Brain microvascular endothelial cell (primary cell): ENCODE measurements around the gene GHDC.

Experiments used
- DNase-seq: peaks from one replicate; pipeline ENCODE4 v3.0.0-alpha.2; 2020
- H3K27ac ChIP-seq: fragments of 250-450 bp; sonication (Bioruptor Pico); 2 replicates; pipeline ENCODE4 v1.5.1; 2020; ENCODE audit warnings: mild to moderate bottlenecking, moderate library complexity
- H3K27me3 ChIP-seq: fragments of 250-450 bp; sonication (Bioruptor Pico); replicated peaks from 2 replicates; pipeline ENCODE4 v1.5.1; 2020; ENCODE audit warnings: mild to moderate bottlenecking
- H3K36me3 ChIP-seq: fragments of 250-450 bp; sonication (Bioruptor Pico); replicated peaks from 2 replicates; pipeline ENCODE4 v1.5.1; 2020; ENCODE audit warnings: mild to moderate bottlenecking
- H3K4me3 ChIP-seq: 2 replicates; pipeline ENCODE4 v1.5.1; 2011; ENCODE audit warnings: low read depth, mild to moderate bottlenecking, control low read depth, low read length, moderate library complexity
- in situ Hi-C: cut with HindIII; loops from 2 replicates; pipeline ENCODE4 v1.10.0; 2017; ENCODE audit warnings: low sequenced_read_pairs, low pct_ligation_motif_present
- TF ChIP-seq, protein P1 (sequence below): IDR thresholded peaks from 2 replicates; pipeline ENCODE4 v1.5.1; 2011; ENCODE audit warnings: low read depth, mild to moderate bottlenecking, moderate library complexity, low read length, control low read depth, inconsistent platforms; ENCODE audit errors: missing control alignments

The GHDC gene

DNA sequence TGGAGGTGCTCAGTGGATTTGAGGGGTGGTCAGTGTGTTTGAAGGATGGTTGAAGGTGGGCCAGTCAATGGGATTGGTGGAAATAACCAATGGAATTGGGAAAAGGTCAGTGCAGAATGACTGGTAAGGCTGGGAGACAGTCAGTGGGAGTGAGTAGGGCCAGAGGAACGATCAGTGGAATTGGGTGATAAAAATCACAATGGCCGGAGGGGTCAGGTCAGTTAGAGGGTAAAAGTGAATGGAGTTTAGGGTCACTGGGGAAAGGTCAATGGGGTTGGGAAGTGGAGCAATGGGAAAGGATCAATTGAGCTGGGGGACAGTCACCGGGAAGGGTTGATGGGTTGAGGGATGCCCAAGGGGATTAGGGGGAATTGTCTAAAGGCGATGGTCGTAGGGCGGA, 28.5 kb downstream of the GHDC start:
- H3K36me3 ChIP-seq: no peaks in the 10 kb centered on the region
- no peak overlapping the region for H3K4me3 ChIP-seq
- no peak for DNase-seq
- in situ Hi-C loops: no loop called here
- H3K27me3 ChIP-seq: no peaks in the 10 kb centered on the region
- TF ChIP-seq, protein P1, sequence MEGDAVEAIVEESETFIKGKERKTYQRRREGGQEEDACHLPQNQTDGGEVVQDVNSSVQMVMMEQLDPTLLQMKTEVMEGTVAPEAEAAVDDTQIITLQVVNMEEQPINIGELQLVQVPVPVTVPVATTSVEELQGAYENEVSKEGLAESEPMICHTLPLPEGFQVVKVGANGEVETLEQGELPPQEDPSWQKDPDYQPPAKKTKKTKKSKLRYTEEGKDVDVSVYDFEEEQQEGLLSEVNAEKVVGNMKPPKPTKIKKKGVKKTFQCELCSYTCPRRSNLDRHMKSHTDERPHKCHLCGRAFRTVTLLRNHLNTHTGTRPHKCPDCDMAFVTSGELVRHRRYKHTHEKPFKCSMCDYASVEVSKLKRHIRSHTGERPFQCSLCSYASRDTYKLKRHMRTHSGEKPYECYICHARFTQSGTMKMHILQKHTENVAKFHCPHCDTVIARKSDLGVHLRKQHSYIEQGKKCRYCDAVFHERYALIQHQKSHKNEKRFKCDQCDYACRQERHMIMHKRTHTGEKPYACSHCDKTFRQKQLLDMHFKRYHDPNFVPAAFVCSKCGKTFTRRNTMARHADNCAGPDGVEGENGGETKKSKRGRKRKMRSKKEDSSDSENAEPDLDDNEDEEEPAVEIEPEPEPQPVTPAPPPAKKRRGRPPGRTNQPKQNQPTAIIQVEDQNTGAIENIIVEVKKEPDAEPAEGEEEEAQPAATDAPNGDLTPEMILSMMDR: no peak
- H3K27ac ChIP-seq: no peak overlapping the region

GRCh38 chr17:42163696-42164407, 30.4 kb downstream of the GHDC start:
- H3K27me3 ChIP-seq: no peaks in the 10 kb centered on the region
- in situ Hi-C loops: no loop called here
- H3K4me3 ChIP-seq: no peak overlapping the region

GRCh38 chr17:42163113-42163512, 31.2 kb downstream of the GHDC start:
- Histone ChIP-seq H3K27ac (no peak overlapping the region), H3K36me3 (no peaks in the 10 kb centered on the region), H3K27me3 (no peaks in the 10 kb centered on the region), H3K4me3 (no peak overlapping the region)
- in situ Hi-C loops: no loop called here
- no peak for DNase-seq
- TF ChIP-seq, protein P1: peak; percentile 66

More at GRCh38 chr17:42163696-42164407, 30.4 kb downstream of the GHDC start:
- TF ChIP-seq, protein P1: no peak
- Histone ChIP-seq H3K36me3 (no peaks in the 10 kb centered on the region), H3K27ac (no peak overlapping the region)
- DNase-seq: no peak

DNA sequence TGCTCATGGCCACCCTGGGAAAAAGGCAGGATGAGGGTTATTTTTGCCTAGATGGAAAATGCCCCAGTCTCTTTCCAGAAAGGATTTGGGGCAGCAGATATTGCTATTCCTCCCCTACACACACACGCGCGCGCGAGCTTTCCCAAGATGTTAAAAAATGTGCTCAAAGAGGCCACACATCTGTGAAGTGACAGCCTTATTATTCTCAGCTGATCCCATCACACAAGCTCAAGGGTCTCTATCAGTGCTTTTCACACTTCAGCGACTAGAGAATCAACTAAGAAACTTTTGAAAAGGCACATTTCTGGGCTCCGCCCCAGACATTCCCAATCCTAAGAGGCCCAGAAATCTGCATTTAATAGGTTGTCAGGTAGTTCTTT, 33.8 kb downstream of the GHDC start:
- in situ Hi-C loops: no loop called here
- TF ChIP-seq, protein P1: no peak

GRCh38 chr17:42159796-42160530, 34.3 kb downstream of the GHDC start:
- H3K27me3 ChIP-seq: no peaks in the 10 kb centered on the region
- TF ChIP-seq, protein P1: no peak
- H3K27ac ChIP-seq: no peak overlapping the region
- H3K36me3 ChIP-seq: no peaks in the 10 kb centered on the region
- DNase-seq: no peak
- in situ Hi-C loops: no loop called here
- H3K4me3 ChIP-seq: no peak overlapping the region

More for the DNA sequence above, 33.8 kb downstream of the GHDC start:
- Histone ChIP-seq H3K36me3 (no peaks in the 10 kb centered on the region), H3K27me3 (no peaks in the 10 kb centered on the region), H3K27ac (no peak overlapping the region), H3K4me3 (no peak overlapping the region)
- no peak for DNase-seq

GRCh38 chr17:42155614-42156045, 38.7 kb downstream of the GHDC start:
- H3K27ac ChIP-seq: no peak overlapping the region
- H3K36me3 ChIP-seq: no peaks in the 10 kb centered on the region
- peak overlapping the region; percentile 60 for H3K4me3 ChIP-seq
- TF ChIP-seq, protein P1: no peak
- no peaks in the 10 kb centered on the region for H3K27me3 ChIP-seq
- in situ Hi-C loops: no loop called here
- DNase-seq: no peak
